ENCODE measurements around the gene HSPB9. TPM values are rescaled to one million over a fixed set of nuclear protein-coding genes. Genes with fewer than 3 reads are reported as not detected.

HSPB9 gene, protein sequence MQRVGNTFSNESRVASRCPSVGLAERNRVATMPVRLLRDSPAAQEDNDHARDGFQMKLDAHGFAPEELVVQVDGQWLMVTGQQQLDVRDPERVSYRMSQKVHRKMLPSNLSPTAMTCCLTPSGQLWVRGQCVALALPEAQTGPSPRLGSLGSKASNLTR
- not detected in 5 replicates for total RNA-seq (2022; extraction: Qiagen RNA extraction; ENCODE audit: low read depth)

GRCh38 chr17:42122371-42123303 is at the start of gene HSPB9:
Gene HSPB9, plus strand, starts transcription at chr17:42122804. Its CDS starts 47 bp downstream, at chr17:42122851.

GRCh38 chr17:42097691-42098631 is 24.6 kb upstream of the HSPB9 start, which contains the start of gene ZNF385C:
Gene ZNF385C, minus strand, starts transcription at chr17:42098473. Its CDS starts 35,417 bp downstream, at chr17:42063056.

DNA sequence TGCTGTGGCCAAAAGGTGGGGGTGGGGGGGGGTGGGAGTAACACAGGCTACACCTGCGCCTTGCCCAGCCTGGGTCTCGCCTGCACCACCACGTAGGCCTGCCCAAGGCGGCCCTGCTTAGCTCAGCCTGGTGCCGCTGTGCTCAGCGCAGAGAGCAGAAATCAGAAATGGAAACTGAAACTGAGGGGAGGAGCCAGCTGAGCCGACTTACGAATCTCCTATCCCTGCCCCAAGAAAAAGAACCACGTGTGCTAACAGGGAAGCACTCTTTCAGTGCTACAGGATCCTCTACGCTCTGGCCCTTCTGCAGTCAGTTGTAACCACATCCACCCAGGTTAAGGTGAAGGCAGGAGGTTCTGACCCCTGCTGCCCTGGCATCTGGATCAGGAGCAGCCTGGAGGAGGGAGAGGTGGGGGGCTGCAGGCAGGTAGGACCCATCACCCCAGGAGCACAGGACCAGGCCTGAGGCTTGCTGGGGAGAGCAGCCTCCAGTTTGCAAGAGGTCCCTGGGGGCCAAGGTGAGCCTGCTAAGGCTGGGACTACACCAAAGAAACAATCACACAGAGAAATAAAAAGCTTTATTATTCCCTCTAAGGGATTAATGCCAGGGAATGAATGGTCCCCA is 9.9 kb upstream of the HSPB9 start, which contains the start of gene DHX58:
DHX58 (minus strand) TSS at position 163 of the 625 bp plus-strand sequence. CDS start 822 bp downstream, outside the sequence.

DNA sequence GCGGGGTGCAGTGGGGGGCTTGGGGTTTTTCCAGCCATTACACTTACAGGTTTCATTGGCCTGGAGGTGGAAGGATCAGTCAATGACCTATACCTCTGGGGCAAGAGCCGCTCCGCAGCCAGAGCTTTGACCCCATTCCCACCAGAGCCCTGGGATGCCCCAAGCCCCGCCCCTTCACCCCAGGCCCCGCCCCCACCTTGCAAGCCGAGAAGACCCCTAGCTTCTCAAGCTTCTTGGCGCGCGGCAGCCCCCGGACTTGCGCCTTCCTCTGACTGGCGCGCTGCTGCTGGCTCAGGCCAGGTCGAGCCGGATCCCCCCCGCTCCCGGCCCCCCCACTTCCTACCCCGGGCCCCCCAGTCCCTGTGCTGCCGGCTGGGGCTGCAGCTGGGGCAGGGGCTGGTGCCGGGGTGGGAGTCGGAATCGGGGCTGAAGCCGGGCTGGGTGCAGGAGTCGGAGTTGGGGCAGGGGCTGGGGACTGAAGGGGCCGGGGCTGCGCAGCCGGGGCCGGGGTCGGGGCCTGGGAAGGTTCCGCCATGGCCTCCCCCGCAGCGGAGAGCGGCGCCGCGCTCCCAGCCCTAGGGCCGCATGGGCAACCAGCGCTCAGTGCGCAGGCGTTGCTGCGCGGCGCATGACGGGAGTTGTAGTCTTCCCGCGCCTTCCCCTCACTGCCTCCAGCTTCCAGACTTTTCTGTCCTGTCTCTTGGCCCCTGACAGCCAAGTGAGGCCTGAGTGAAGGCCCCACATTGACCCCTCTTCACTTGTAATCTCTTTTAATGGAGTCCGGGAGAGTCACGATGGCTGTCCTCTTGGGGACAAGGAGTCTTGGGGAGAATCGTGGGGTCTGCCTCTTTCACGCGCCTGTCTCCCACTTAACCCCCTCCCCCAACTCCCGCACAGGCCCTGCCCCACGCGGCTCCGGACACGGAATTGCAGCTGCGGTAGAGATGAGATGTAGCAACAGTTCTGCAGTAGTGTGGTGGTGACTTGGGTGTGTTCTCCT is 1.5 kb upstream of the HSPB9 start, which contains the start of gene KAT2A:
KAT2A (minus strand) TSS at position 598 of the 1,000 bp plus-strand sequence; CDS start at position 535, 63 bp downstream.

Other genes starting within 250 kb of the HSPB9 start
- gene ACLY, start 203.9 kb upstream of the HSPB9 start, total RNA-seq (2022; extraction: Qiagen RNA extraction; ENCODE audit: low read depth) = 286 to 343 TPM (median 313 TPM) in 5 replicates
- gene ODAD4, start 192.2 kb upstream of the HSPB9 start, total RNA-seq (2022; extraction: Qiagen RNA extraction; ENCODE audit: low read depth) = 1.1 to 1.7 TPM (median 1.4 TPM) in 5 replicates
- 63.1 to 79.7 TPM (median 74.2 TPM) in 5 replicates for gene CNP, start 156.0 kb upstream of the HSPB9 start, total RNA-seq (2022; extraction: Qiagen RNA extraction; ENCODE audit: low read depth)
- gene DNAJC7, start 105.4 kb upstream of the HSPB9 start, total RNA-seq (2022; extraction: Qiagen RNA extraction; ENCODE audit: low read depth) = 106 to 129 TPM (median 121 TPM) in 5 replicates
- 44.0 to 50.4 TPM (median 47.4 TPM) in 5 replicates for gene NKIRAS2, start 102.7 kb upstream of the HSPB9 start, total RNA-seq (2022; extraction: Qiagen RNA extraction; ENCODE audit: low read depth)
- gene C17orf113, start 72.2 kb upstream of the HSPB9 start, total RNA-seq (2022; extraction: Qiagen RNA extraction; ENCODE audit: low read depth) = 0.52 to 0.77 TPM (median 0.63 TPM) in 5 replicates
- gene ZNF385C, start 24.3 kb upstream of the HSPB9 start, total RNA-seq (2022; extraction: Qiagen RNA extraction; ENCODE audit: low read depth) = 0.11 to 0.45 TPM (median 0.24 TPM) in 5 replicates
- 0.32 to 0.55 TPM (median 0.37 TPM) in 5 replicates for gene DHX58, start 10.1 kb upstream of the HSPB9 start, total RNA-seq (2022; extraction: Qiagen RNA extraction; ENCODE audit: low read depth)
- gene KAT2A, start 1.4 kb upstream of the HSPB9 start, total RNA-seq (2022; extraction: Qiagen RNA extraction; ENCODE audit: low read depth) = 40.1 to 60.3 TPM (median 53.1 TPM) in 5 replicates
- 239 to 275 TPM (median 258 TPM) in 5 replicates for gene RAB5C, start 32.2 kb downstream of the HSPB9 start, total RNA-seq (2022; extraction: Qiagen RNA extraction; ENCODE audit: low read depth)
- 0.31 to 0.60 TPM (median 0.44 TPM) in 5 replicates for gene KCNH4, start 58.3 kb downstream of the HSPB9 start, total RNA-seq (2022; extraction: Qiagen RNA extraction; ENCODE audit: low read depth)
- gene HCRT, start 62.6 kb downstream of the HSPB9 start, total RNA-seq (2022; extraction: Qiagen RNA extraction; ENCODE audit: low read depth) = 0.32 TPM in 1 of 5 replicates, not detected in the others
- gene GHDC, start 71.7 kb downstream of the HSPB9 start, total RNA-seq (2022; extraction: Qiagen RNA extraction; ENCODE audit: low read depth) = 19.4 to 22.0 TPM (median 20.4 TPM) in 5 replicates
- gene STAT5B, start 153.6 kb downstream of the HSPB9 start, total RNA-seq (2022; extraction: Qiagen RNA extraction; ENCODE audit: low read depth) = 24.5 to 31.2 TPM (median 30.7 TPM) in 5 replicates
- 6.0 to 6.8 TPM (median 6.7 TPM) in 5 replicates for gene STAT5A, start 165.7 kb downstream of the HSPB9 start, total RNA-seq (2022; extraction: Qiagen RNA extraction; ENCODE audit: low read depth)